HG03097 (cell line): ENCODE data around the gene CARD19.
"Not testable (repeated sequence)": the region's sequence is repeated elsewhere in the genome, so short reads cannot be mapped to it uniquely, and the experiment has no call there.

Source experiments
- ATAC-seq: cut with Tn5 transposase; IDR thresholded peaks from one replicate; pipeline ENCODE4 v1.9.1; 2021; ENCODE audit not compliant: unreplicated experiment, low FRiP score

The CARD19 gene

GRCh38 chr9:93129691-93130500, 33.9 kb downstream of the CARD19 start:
- ATAC-seq, result no peak

GRCh38 chr9:93130861-93131481, 35.0 kb downstream of the CARD19 start:
- ATAC-seq, result no peak

DNA sequence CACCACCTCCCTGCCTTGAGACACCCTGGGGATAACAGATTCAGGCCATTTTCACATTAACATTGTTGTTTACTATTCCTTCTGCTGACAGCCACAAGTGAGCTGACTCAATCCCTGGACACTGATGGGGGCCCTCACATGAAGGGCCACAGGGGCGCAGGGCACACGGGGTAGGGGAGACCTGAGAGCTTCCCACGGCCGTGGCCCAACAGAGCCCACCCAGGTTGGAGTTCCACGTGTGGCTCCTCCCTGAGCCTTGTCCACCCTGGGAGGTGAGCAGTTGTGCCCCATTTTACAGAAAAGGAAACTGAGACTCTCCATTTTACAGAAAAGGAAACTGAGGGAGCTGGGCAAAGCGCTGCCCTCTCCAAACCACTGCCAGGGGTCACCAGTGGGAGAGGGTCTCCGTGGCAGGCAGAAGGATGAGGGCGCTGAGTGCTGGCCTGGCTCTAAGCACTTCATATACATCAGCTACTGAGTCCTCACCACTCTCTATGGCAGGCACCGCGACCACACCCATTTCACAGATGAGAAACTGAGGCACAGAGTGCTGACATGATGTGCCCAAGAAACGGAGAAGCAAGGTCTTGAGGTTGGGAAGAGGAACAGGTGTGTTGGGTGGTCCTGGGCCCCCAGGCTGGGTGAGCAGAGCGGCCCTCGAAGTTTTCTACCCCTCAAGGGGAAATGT, 35.7 kb downstream of the CARD19 start:
- no peak for ATAC-seq

DNA sequence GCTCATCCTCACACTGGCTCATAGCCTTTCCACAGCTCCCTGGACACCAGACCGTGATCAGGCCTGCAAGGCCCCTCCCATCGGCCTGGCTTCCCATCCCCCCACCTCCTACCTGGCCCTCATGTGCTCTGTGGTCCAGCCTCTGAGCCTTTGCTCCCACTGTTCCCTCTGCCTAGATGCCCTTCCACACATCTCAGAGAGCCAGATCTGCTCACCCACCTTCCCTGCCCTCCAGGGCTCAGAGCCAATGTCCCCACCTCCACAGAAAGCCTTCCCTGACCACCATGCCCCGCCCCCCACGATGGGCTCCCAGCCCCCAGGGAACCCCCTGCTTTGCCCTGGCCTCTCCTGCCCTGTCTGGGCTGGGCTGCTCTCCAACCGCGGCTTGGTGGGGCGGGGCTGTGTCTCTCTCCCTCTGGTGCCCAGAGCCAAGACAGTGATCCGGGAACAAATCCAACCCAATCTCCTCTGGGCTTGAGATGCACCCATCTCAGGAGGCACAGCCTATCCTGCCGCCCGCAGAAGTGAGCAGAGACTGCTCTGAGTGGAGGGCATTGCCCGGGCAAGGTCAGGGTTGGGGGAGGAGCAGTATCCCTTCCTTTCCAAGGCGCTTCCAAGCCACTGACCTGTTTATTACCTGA, 36.4 kb downstream of the CARD19 start:
- no peak for ATAC-seq

DNA sequence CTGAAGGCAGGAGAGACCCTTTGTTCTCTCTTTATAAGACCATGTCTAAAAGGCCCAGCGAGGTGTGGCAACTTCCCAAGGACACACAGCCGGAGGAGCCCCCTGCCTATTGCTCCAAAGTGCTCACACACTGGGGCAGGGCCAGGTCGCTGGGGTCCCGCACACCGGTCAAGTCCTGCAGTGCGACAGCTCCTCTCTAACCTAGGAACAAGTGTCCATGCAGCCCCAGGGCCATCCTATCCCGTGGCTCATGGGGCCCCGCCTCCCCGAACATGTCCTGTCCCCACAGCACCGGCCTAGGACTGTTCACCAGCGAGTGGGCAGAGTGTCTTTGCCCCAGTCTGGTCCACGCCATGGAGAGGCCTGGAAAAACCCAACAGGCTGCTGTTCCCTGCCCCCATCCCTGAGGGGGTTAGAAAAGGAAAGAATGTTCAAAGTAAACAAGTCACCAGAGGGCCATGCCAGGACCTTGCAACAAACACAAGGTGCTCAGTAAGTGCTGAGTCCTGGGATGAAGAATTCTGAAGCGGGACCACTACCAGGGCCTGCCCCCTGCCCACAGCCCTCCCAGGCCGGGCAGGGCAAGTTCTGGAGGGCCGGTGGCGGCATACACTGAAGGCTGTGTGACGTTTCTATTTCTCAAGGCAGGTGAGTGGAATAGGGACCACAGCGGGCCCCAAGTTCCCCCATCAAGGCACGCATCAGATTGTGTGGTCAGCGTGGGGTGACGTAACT, 37.1 kb downstream of the CARD19 start:
- ATAC-seq, result no peak

DNA sequence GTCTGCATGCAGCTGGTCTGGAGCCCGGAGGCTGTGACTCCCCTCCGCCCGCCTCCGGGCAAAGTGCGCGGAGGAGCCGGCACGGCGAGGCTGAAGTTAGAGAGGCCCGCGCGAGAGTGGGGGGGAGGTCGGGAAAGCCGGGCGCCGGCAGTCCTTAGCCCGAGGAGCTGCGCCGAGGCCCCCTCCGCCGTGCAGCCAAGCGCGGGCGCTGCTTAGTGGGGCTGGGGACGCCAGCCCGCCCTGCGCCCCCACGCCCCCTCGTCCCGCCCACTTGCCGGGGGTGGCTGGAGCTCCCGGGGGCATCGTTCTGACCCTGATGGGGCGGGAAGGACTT, 37.6 kb downstream of the CARD19 start:
- ATAC-seq, result no peak

- peak; percentile 34 for ATAC-seq
Observed at GRCh38 chr9:93134015-93134739, 38.2 kb downstream of the CARD19 start, which contains the start of gene NINJ1. Gene NINJ1 (minus strand): TSS chr9:93134251. CDS start chr9:93134217, 34 bp downstream.

DNA sequence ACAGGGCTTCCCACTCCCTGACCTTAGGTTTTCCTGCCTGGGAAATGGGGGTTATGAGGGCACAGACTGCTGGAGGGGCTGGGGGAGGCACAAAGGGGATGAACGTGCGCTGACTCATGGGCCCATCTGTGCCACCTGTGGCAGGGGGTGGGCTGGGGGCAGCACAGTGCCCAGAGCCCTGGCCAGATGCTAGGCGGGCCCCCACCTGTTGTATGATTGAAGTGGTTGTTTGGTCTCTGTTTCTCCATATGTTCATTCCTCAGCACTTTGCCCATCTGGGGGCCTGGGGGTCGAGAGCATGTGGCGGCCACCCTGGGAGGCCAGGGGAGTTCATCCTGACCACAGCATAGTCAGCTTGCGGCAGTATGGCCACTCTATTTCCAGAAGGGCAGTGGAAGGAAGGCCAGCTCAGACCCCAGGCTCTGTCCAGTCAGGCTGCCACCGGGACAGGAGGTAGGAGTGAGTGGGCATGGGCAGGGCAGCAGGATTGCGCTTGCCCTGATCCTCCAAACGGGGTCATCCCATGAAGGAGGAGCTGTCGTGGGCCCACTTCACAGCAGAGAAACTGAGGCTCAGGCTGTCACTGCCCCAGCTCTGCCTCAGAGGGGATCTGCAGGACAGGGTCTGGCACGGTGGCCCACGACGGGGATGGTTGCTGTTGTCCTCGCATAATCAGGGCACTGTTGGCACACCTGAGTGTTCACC, 38.9 kb downstream of the CARD19 start:
- ATAC-seq, result no peak

- no peak for ATAC-seq
Observed at GRCh38 chr9:93136011-93136440, 40.0 kb downstream of the CARD19 start.

DNA sequence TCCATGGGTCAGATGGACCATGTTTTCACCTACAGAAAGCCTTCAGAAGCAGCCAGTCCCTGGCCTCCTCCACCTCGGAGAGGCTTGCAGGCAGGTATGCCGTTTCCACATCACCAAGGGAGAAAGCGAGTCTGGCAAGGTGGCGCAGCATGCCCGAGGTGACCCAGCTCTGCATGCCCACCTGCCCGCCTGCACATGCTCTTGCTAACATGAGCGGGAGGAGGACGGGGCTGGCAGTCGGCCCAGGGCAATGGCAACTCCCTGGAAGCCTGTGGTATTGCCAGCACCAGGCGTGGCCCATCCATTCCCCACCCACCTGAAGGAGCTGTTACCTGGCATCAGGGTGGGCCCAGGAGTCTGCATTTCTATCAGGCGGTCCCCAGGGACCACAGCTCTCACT, 41.3 kb downstream of the CARD19 start:
- no peak for ATAC-seq

GRCh38 chr9:93138171-93138764, 42.3 kb downstream of the CARD19 start:
- ATAC-seq, result peak; percentile 33

DNA sequence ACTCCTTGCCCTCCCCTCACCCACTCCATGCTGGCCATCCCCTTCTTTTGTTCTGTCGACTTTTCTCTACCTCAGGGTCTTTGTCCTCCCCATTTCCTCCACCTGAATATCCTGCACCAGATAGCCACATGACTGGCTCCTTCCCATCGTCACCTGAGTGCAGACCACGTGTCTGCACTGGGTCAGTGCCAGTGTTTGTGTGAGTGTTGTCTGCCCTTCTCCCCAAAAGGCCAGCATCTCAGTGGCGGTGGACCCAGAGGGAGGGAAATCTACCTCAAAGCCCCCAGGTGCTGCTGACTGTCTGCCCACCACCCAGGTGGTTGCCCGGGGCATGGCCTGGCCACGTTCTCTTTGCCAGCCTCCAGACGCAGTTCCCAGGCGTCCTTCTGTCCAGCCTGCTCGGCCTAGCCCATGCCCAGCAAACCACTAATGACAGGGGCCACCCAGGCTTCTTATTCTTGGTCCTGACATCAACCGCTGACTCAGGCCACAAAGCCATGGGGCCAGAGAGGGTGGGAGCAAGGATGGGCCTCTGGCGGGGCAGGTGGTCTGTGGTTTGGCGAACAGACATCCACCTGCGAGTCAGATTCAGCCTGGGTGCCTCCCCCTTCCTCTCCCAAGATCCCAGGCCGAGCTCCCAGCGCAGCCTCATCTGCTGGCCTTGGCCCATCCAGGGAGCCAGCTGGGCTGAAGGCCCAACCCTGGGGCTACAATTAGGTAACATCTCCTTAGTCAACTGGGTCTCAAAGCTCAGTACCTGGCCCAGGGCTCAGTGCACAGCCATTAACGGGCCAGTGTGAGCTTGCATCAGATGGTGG, 43.6 kb downstream of the CARD19 start:
- no peak for ATAC-seq

GRCh38 chr9:93141771-93142483, 45.9 kb downstream of the CARD19 start:
- no peak for ATAC-seq

DNA sequence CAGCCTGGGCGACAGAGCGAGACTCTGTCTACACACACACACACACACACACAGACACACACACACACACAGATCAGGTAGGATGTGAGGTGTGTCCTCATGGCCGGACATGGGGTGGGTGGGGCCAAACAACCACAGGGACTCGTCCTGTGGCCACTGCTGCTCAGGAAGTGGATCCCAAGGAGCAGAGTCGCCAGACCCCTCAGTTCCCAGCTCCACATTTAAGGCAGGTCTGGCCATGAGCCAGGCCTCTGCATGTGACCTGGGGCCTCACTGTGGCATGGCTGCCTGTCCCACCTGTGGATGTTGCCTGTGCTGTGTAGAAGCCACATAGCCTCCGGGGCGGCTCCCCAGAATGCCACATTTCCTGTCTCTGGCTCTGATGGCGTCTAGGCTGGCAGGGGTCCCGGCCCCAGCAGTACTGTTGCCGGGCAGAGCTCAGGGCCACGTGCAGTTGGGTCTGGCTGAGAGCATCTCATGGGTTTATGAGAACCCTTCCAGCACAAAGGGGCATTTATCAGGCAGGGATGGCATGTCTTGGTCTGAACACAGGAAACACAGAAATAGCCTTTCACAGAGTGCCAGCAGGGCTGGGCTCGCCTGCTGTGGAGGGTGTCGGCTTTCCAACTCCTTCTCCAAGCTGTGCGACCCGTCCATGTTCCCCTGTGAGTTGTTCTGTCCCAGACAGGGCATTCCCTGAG, 48.0 kb downstream of the CARD19 start:
- ATAC-seq, result no peak

DNA sequence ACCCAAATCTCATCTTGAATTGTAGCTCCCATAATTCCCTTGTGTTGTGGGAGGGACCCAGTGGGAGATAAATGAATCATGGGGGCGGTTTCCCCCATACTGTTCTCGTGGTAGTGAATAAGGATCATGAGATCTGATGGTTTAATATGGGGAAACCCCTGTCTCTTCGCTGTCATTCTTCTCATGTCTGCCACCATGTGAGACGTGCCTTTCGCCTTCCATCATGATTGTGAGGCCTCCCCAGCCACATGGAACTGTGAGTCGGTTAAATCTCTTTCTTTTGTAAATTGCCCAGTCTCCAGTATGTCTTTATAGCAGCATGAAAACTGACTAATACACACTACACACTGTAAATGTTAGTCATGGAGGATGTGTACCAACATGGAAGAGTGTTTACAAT, 50.7 kb downstream of the CARD19 start:
- not testable (repeated sequence) for ATAC-seq

GRCh38 chr9:93147632-93148031, 51.6 kb downstream of the CARD19 start:
- no peak for ATAC-seq

DNA sequence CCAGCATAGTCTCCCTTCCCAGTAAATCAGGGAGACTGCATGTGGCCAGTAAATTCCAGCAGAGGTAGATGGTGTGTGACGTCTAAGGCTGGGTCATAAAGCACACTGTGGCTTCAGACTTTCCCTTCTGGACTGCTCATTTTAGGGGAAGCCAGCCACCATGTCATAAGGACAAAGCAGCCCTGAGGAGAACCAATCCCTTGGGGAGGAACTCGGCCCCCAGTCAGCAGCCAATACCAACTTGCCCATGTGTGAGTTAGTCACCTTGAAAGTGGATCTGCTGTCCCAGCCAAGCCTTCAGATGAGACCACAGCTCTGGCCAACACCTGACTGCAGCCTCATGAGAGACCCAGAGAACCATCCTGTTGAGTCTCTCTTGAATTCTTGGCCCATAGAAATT, 52.7 kb downstream of the CARD19 start:
- ATAC-seq, result no peak
